ENCODE measurements around the gene ABCA1.

GRCh38 chr9:104864675-104865104 is 63.3 kb downstream of the ABCA1 start:
- no peak for TF ChIP-seq POLR2A (IDR thresholded peaks at IDR 0.05)
- no peak for TF ChIP-seq CTCF (IDR thresholded peaks at IDR 0.05)
